Lower leg skin (tissue), 4 donors: ENCODE results near the gene NUP188. TPM values are rescaled to one million over a fixed set of nuclear protein-coding genes. Genes with fewer than 3 reads are reported as not detected.

ENCODE experiments used
- DNase-seq, 2 donors: peaks; one replicate each; pipeline ENCODE4 v3.0.0-alpha.2; 2019; ENCODE audit warnings: low spot score in 2 of 2
- H3K4me3 ChIP-seq: fragments of 200-600 bp; sonication (generic); 2 replicates; pipeline ENCODE4 v1.5.1; 2017; ENCODE audit warnings: mild to moderate bottlenecking, low read depth; ENCODE audit not compliant: poor library complexity, severe bottlenecking
- CTCF ChIP-seq, 3 donors: fragments of 450-650 bp; IDR thresholded peaks; one replicate each; pipeline ENCODE4 v1.5.1; 2016; ENCODE audit warnings: antibody characterized with exemption in 3 of 3, mild to moderate bottlenecking in 3 of 3, moderate library complexity in 2 of 3
- POLR2A ChIP-seq, 2 donors: fragments of 450-650 bp; IDR thresholded peaks; one replicate each; pipeline ENCODE4 v1.6.1; 2016 to 2017; ENCODE audit warnings: antibody characterized with exemption in 2 of 2, mild to moderate bottlenecking in 1 of 2, moderate library complexity in 1 of 2
- WGBS, 2 donors: methylation state at CpG; one replicate each; pipeline ENCODE4 v1.1.5; 2018; 5-methylcytosine and 5-hydroxymethylcytosine counted together
- intact Hi-C: fragments of 100-400 bp; cut with DNase I; formaldehyde crosslinking; loops from one replicate; pipeline ENCODE4 v1.15.0; 2023; ENCODE audit warnings: low total_unique reads
- total RNA-seq, 4 donors: library from RNA; depleted of rRNA; stranded (reverse); fragments of >200 nt; gene quantifications; one replicate each; pipeline ENCODE4 v1.1.0, GENCODE V29; 2016

Gene NUP188
- 10 to 100 TPM; 32.8 to 44.3 (median 36.1) TPM for total RNA-seq

- H3K4me3 ChIP-seq, result peak within 1 kb of the TSS; percentile 87
- WGBS, 2 donors, result 0% methylated on average over 78 to 82 of the region's 86 CpGs
- TF ChIP-seq CTCF (IDR thresholded peaks at IDR 0.05) (no peak), POLR2A (IDR thresholded peaks at IDR 0.05) (peak in 1 of 2 donors; percentile 29)
- intact Hi-C loops, result no loop called here
- DNase-seq, result peak; percentile 94 to 100
Observed at GRCh38 chr9:128947527-128948301, at the start of gene NUP188, which contains the start of gene DOLK. TSS of gene NUP188 (plus strand) at chr9:128947699. CDS start at chr9:128947720, 21 bp downstream. TSS of gene DOLK (minus strand) at chr9:128947603. CDS start at chr9:128947303, 300 bp downstream.

- TF ChIP-seq POLR2A (IDR thresholded peaks at IDR 0.05) (no peak), CTCF (IDR thresholded peaks at IDR 0.05) (no peak)
- intact Hi-C loops, result no loop called here
- H3K4me3 ChIP-seq, result no peak overlapping the region
- 59 to 63% methylated on average over 5 of the region's 5 CpGs for WGBS, 2 donors
- DNase-seq, result no peak
Observed at GRCh38 chr9:128898382-128898781, 49.1 kb upstream of the NUP188 start.

- TF ChIP-seq POLR2A (IDR thresholded peaks at IDR 0.05) (no peak), CTCF (IDR thresholded peaks at IDR 0.05) (no peak)
- no peak overlapping the region for H3K4me3 ChIP-seq
- no peak for DNase-seq
- 76 to 82% methylated on average over 17 to 18 of the region's 18 CpGs for WGBS, 2 donors
- intact Hi-C loops, result no loop called here
Observed at GRCh38 chr9:128898845-128899565, 48.5 kb upstream of the NUP188 start.

- intact Hi-C loops, result no loop called here
- no peak for TF ChIP-seq POLR2A (IDR thresholded peaks at IDR 0.05)
- no peak overlapping the region for H3K4me3 ChIP-seq
- 30 to 53% methylated on average over 8 of the region's 8 CpGs for WGBS, 2 donors
- DNase-seq, result no peak
Observed at GRCh38 chr9:128899566-128900322, 47.8 kb upstream of the NUP188 start.

GRCh38 chr9:128901379-128901778 lies 46.1 kb upstream of the NUP188 start:
- WGBS, 2 donors, result 75 to 77% methylated on average over 7 of the region's 7 CpGs
- TF ChIP-seq CTCF (IDR thresholded peaks at IDR 0.05) (no peak), POLR2A (IDR thresholded peaks at IDR 0.05) (no peak)
- no peak overlapping the region for H3K4me3 ChIP-seq
- intact Hi-C loops, result no loop called here
- DNase-seq, result no peak

GRCh38 chr9:128901822-128902221 lies 45.7 kb upstream of the NUP188 start:
- no peak for DNase-seq
- H3K4me3 ChIP-seq, result no peak overlapping the region
- no peak for TF ChIP-seq CTCF (IDR thresholded peaks at IDR 0.05)
- TF ChIP-seq POLR2A (IDR thresholded peaks at IDR 0.05), result no peak
- intact Hi-C loops, result no loop called here
- WGBS, 2 donors, result 55 to 56% methylated on average over 4 of the region's 5 CpGs
